ENCODE results near the gene HIRIP3. TPM values are rescaled to one million over a fixed set of nuclear protein-coding genes. Genes with fewer than 3 reads are reported as not detected.

HIRIP3 gene
- total RNA-seq, 4 donors from 2014 or later, result 5.8 to 15.1 (median 13.1) TPM

DNA sequence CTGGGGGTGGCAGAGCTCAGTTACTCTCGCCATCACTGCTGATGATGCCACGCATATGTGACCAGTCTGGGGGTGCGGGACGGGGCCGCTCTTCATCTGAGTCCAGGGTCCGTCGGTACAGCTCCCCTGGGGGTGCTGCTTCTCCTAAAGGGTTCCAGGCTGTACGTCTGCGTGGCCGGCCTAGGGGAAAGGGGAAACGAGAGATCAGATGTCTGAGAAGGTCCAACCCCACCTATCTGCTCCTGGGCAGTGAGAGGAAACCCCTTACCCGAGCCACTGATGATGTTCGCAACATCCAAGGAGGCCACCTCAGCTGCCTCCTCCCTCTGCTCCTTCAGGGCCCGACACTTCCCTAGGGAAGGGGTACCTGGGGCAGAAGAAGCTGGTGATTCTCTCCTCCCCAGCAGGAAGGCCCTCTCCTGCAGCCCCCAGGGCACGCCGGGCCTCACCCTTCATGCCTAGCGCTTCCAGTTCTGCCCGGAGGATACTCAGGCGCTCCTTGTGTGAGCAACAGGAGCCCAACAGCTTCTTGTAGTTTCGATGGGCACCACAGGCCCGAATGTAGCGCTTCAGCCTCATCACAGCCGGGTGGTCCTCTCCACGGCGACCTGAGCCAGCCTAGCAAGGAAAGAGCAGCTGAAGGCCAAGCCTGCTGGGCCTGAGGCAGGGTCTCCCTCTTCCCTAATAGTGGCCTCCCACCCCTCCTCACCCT is 2.1 kb downstream of the HIRIP3 start:
- Histone ChIP-seq H3K9me3 (no peaks in the 10 kb centered on the region), H3K4me3 (no peak overlapping the region), H3K27ac (no peak overlapping the region), H3K4me1 (peaks cover 0 to 23% (median 2%) of the 10 kb centered on the region in 4 donors), H3K36me3 (peaks cover 0 to 63% (median 3%) of the 10 kb centered on the region in 3 donors), H3K27me3 (no peaks in the 10 kb centered on the region)
- TF ChIP-seq CTCF (IDR thresholded peaks at IDR 0.05) (no peak), POLR2A (IDR thresholded peaks at IDR 0.05) (no peak)
- no peak for DNase-seq

DNA sequence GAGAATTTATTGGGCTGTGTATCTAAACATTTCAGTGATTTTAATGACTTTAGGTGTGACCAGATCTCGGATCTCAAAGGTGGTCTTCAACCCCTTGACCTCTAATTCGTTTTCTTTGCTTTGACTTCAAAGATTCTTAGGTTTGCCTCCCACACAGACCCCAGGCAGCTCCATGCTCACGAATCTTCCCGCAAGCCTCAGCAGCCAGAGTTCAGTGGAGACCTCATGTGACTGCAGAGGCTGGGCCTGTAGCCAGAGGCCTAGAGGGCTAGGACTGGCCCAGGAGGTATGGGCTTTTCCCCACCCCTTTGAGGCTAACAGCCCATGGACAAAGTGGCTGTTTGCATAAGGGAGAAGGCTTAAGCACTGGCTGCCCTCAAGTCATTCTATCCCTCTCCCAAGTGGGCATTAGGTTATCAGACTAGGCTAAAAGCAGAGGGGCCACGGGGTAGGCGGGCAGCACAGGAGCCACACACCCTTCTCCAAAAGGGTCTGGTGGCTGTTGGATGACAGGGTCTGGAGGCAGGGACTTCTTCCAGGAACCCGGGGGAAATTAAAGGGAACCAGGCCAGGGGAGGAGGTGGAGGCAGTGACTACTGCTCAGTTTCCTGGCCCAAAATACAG is 3.0 kb downstream of the HIRIP3 start:
- H3K36me3 ChIP-seq, result peaks cover 0 to 64% (median 3%) of the 10 kb centered on the region in 3 donors

DNA sequence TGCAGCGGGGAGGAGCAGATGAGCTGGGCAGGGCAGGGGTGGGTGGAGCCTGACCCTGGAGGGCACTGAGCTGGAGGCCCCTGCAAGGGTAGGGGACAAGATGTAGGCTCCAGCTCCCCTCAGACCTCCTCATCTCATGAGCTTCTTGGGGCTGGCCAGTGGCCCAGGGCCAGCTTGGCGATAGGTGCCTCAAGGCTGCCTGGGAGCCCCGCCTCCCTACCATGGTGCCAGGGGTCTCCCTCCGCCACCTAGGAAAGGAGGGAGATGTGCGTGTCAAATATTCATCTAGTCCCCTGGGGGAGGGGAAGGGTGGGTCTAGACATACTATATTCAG is 3.9 kb downstream of the HIRIP3 start:
- TF ChIP-seq CTCF (IDR thresholded peaks at IDR 0.05), result no peak
- no peak for TF ChIP-seq POLR2A (IDR thresholded peaks at IDR 0.05)
- H3K9me3 ChIP-seq, result no peaks in the 10 kb centered on the region
- no peak overlapping the region for H3K4me3 ChIP-seq
- peaks cover 0 to 18% (median 2%) of the 10 kb centered on the region in 4 donors for H3K4me1 ChIP-seq
- no peak for DNase-seq
- peaks cover 0 to 73% (median 3%) of the 10 kb centered on the region in 3 donors for H3K36me3 ChIP-seq
- no peak overlapping the region for H3K27ac ChIP-seq
- no peaks in the 10 kb centered on the region for H3K27me3 ChIP-seq

More for the DNA sequence above, 3.0 kb downstream of the HIRIP3 start:
- H3K4me1 ChIP-seq, result peaks cover 0 to 23% (median 2%) of the 10 kb centered on the region in 4 donors
- H3K4me3 ChIP-seq, result no peak overlapping the region
- H3K9me3 ChIP-seq, result no peaks in the 10 kb centered on the region
- H3K27ac ChIP-seq, result no peak overlapping the region
- TF ChIP-seq CTCF (IDR thresholded peaks at IDR 0.05) (no peak), POLR2A (IDR thresholded peaks at IDR 0.05) (no peak)
- no peak for DNase-seq
- no peaks in the 10 kb centered on the region for H3K27me3 ChIP-seq

DNA sequence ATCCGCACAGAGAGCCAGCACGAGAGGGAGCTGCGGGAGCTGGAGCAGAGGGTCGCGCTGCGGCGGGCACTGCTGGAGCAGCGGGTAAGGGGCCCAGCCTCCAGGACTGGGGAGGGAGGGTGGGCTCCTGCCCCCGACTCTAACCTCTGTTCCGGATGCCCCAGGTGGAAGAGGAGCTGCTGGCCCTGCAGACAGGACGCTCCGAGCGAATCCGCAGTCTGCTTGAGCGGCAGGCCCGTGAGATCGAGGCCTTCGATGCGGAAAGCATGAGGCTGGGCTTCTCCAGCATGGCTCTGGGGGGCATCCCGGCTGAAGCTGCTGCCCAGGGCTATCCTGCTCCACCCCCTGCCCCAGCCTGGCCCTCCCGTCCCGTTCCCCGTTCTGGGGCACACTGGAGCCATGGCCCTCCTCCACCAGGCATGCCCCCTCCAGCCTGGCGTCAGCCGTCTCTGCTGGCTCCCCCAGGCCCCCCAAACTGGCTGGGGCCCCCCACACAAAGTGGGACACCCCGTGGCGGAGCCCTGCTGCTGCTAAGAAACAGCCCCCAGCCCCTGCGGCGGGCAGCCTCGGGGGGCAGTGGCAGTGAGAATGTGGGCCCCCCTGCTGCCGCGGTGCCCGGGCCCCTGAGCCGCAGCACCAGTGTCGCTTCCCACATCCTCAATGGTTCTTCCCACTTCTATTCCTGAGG is 4.4 kb downstream of the HIRIP3 start:
- Histone ChIP-seq H3K4me3 (no peak overlapping the region), H3K27me3 (no peaks in the 10 kb centered on the region)

GRCh38 chr16:29990034-29990433 is 5.4 kb downstream of the HIRIP3 start:
- Histone ChIP-seq H3K4me3 (no peak overlapping the region), H3K4me1 (peaks cover 0 to 15% (median 2%) of the 10 kb centered on the region in 4 donors), H3K27ac (no peak overlapping the region), H3K27me3 (no peaks in the 10 kb centered on the region), H3K36me3 (peaks cover 0 to 88% (median 3%) of the 10 kb centered on the region in 3 donors), H3K9me3 (no peaks in the 10 kb centered on the region)
- DNase-seq, result no peak
- TF ChIP-seq CTCF (IDR thresholded peaks at IDR 0.05) (no peak), POLR2A (IDR thresholded peaks at IDR 0.05) (no peak)

More for the DNA sequence above, 4.4 kb downstream of the HIRIP3 start:
- TF ChIP-seq POLR2A (IDR thresholded peaks at IDR 0.05), result no peak
- no peak for TF ChIP-seq CTCF (IDR thresholded peaks at IDR 0.05)
- DNase-seq, result no peak
- peaks cover 0 to 18% (median 2%) of the 10 kb centered on the region in 4 donors for H3K4me1 ChIP-seq
- H3K9me3 ChIP-seq, result no peaks in the 10 kb centered on the region
- no peak overlapping the region for H3K27ac ChIP-seq
- H3K36me3 ChIP-seq, result peaks cover 0 to 78% (median 3%) of the 10 kb centered on the region in 3 donors
